Upper lobe of right lung (tissue), 1 donor: ENCODE data around the gene MAPK1. TPM values are rescaled to one million over a fixed set of nuclear protein-coding genes. Genes with fewer than 3 reads are reported as not detected.
"Not testable (repeated sequence)": the region's sequence is repeated elsewhere in the genome, so short reads cannot be mapped to it uniquely, and the experiment has no call there.

ENCODE experiments used
- ATAC-seq: fragments of 200-7000 bp; cut with Tn5 transposase; one replicate; pipeline ENCODE4 v1.9.1; 2020; ENCODE audit warnings: mild to moderate bottlenecking, moderate library complexity
- DNase-seq: peaks from one replicate; pipeline ENCODE4 v3.0.0-alpha.2; 2020
- H3K27ac ChIP-seq: fragments of 200-600 bp; one replicate; pipeline ENCODE4 v1.8.0; 2022
- H3K27me3 ChIP-seq: fragments of 200-600 bp; one replicate; pipeline ENCODE4 v1.8.0; 2022; ENCODE audit warnings: mild to moderate bottlenecking
- H3K36me3 ChIP-seq: fragments of 200-600 bp; one replicate; pipeline ENCODE4 v1.8.0; 2022
- H3K4me1 ChIP-seq: fragments of 200-600 bp; one replicate; pipeline ENCODE4 v1.8.0; 2022
- H3K4me3 ChIP-seq: fragments of 200-600 bp; one replicate; pipeline ENCODE4 v1.8.0; 2022; ENCODE audit warnings: mild to moderate bottlenecking
- H3K9me3 ChIP-seq: fragments of 200-600 bp; one replicate; pipeline ENCODE4 v1.8.0; 2022
- CTCF ChIP-seq: fragments of 200-600 bp; IDR thresholded peaks from one replicate; pipeline ENCODE4 v1.8.0; 2022; ENCODE audit warnings: antibody characterized with exemption
- intact Hi-C: fragments of 100-400 bp; cut with DNase I; formaldehyde crosslinking; loops from one replicate; pipeline ENCODE4 v1.11.0; 2022
- total RNA-seq: library from RNA; stranded (reverse); fragmentation: NEBNext Ultra II Directional; extraction: Animal tissue kit (Norgen Biotek cat#: 25700); gene quantifications from one replicate; pipeline ENCODE4 v1.2.1, GENCODE V29; 2021
- donor health status: DM: no; HTN: yes; CAD: no; lungs with severe emphysema.

Gene MAPK1
- total RNA-seq, 1 donor from 2014 or later = 134 TPM

GRCh38 chr22:21800552-21801303, 66.7 kb downstream of the MAPK1 start:
- peaks cover 78% of the 10 kb centered on the region for H3K36me3 ChIP-seq
- H3K27ac ChIP-seq = no peak overlapping the region
- H3K4me1 ChIP-seq = peaks cover 7% of the 10 kb centered on the region
- H3K4me3 ChIP-seq = no peak overlapping the region
- TF ChIP-seq CTCF = no peak
- intact Hi-C loops = no loop called here
- no peak for DNase-seq
- H3K9me3 ChIP-seq = no peaks in the 10 kb centered on the region
- no peak for ATAC-seq
- H3K27me3 ChIP-seq = no peaks in the 10 kb centered on the region

- DNase-seq = no peak
- no peaks in the 10 kb centered on the region for H3K9me3 ChIP-seq
- no peaks in the 10 kb centered on the region for H3K27me3 ChIP-seq
- no peak overlapping the region for H3K4me3 ChIP-seq
- ATAC-seq = no peak
- peaks cover 7% of the 10 kb centered on the region for H3K4me1 ChIP-seq
- intact Hi-C loops = no loop called here
- peaks cover 61% of the 10 kb centered on the region for H3K36me3 ChIP-seq
- H3K27ac ChIP-seq = no peak overlapping the region
- no peak for TF ChIP-seq CTCF
These were observed 69.8 kb downstream of the MAPK1 start for GRCh38 chr22:21797444-21798221.

- intact Hi-C loops = no loop called here
- Histone ChIP-seq H3K4me1 (peaks cover 7% of the 10 kb centered on the region), H3K4me3 (no peak overlapping the region), H3K27me3 (no peaks in the 10 kb centered on the region), H3K9me3 (no peaks in the 10 kb centered on the region), H3K27ac (no peak overlapping the region), H3K36me3 (peaks cover 59% of the 10 kb centered on the region)
- DNase-seq (no peak), ATAC-seq (peak; percentile 84)
- TF ChIP-seq CTCF = no peak
These were observed 70.6 kb downstream of the MAPK1 start for GRCh38 chr22:21796863-21797262.

GRCh38 chr22:21796231-21796630, 71.2 kb downstream of the MAPK1 start:
- intact Hi-C loops = no loop called here
- no peak for ATAC-seq

GRCh38 chr22:21793716-21794115, 73.7 kb downstream of the MAPK1 start:
- H3K9me3 ChIP-seq, H3K4me1 ChIP-seq, ATAC-seq, DNase-seq, H3K27ac ChIP-seq, H3K4me3 ChIP-seq, intact Hi-C loops, H3K27me3 ChIP-seq: not testable (repeated sequence)
- H3K36me3 ChIP-seq = peaks cover 57% of the 10 kb centered on the region

More at GRCh38 chr22:21796231-21796630, 71.2 kb downstream of the MAPK1 start:
- no peak overlapping the region for H3K27ac ChIP-seq
- H3K36me3 ChIP-seq = peaks cover 56% of the 10 kb centered on the region
- no peaks in the 10 kb centered on the region for H3K9me3 ChIP-seq
- H3K4me3 ChIP-seq = no peak overlapping the region
- DNase-seq = no peak
- TF ChIP-seq CTCF = no peak
- H3K4me1 ChIP-seq = peaks cover 7% of the 10 kb centered on the region
- H3K27me3 ChIP-seq = no peaks in the 10 kb centered on the region
